M059J (cell line): ENCODE results near the gene STK11IP. TPM values are rescaled to one million over a fixed set of nuclear protein-coding genes. Genes with fewer than 3 reads are reported as not detected.

ENCODE experiments used
- DNase-seq: peaks from one replicate; pipeline ENCODE4 v3.0.0-alpha.2; 2012; ENCODE audit warnings: low read depth
- total RNA-seq: library from RNA; depleted of rRNA; stranded (reverse); fragments of >200 nt; shearing (Covaris generic); gene quantifications from 2 replicates; pipeline ENCODE4 v1.2.3, GENCODE V29; 2014; rRNA removed

Gene STK11IP
- 6.7 and 16.3 TPM in 2 replicates for total RNA-seq

- DNase-seq = peak; percentile 97
Measured at GRCh38 chr2:219597552-219598307, at the start of gene STK11IP. Gene STK11IP, plus strand, starts transcription at chr2:219597857. Its CDS starts 263 bp downstream, at chr2:219598120.

- DNase-seq = no peak
Measured at GRCh38 chr2:219548990-219549389, 48.7 kb upstream of the STK11IP start.

- DNase-seq = no peak
Measured at GRCh38 chr2:219549619-219550018, 48.0 kb upstream of the STK11IP start.

- DNase-seq = peak; percentile 22
Measured at GRCh38 chr2:219551441-219552381, 45.9 kb upstream of the STK11IP start.

GRCh38 chr2:219552382-219553167, 45.1 kb upstream of the STK11IP start:
- DNase-seq = peak; percentile 74

GRCh38 chr2:219553168-219553417, 44.6 kb upstream of the STK11IP start:
- DNase-seq = no peak

GRCh38 chr2:219553463-219553963, 44.1 kb upstream of the STK11IP start:
- DNase-seq = no peak

- no peak for DNase-seq
Measured at GRCh38 chr2:219554350-219554749, 43.3 kb upstream of the STK11IP start.

GRCh38 chr2:219555956-219556355, 41.7 kb upstream of the STK11IP start:
- DNase-seq = no peak

GRCh38 chr2:219556413-219556812, 41.2 kb upstream of the STK11IP start:
- no peak for DNase-seq

- DNase-seq = no peak
Measured at GRCh38 chr2:219557320-219557719, 40.3 kb upstream of the STK11IP start.

- DNase-seq = no peak
Measured at GRCh38 chr2:219557791-219558785, 39.6 kb upstream of the STK11IP start.

- no peak for DNase-seq
Measured at GRCh38 chr2:219559156-219559915, 38.3 kb upstream of the STK11IP start.

GRCh38 chr2:219560037-219560892, 37.4 kb upstream of the STK11IP start:
- no peak for DNase-seq

- DNase-seq = no peak
Measured at GRCh38 chr2:219560893-219561178, 36.8 kb upstream of the STK11IP start.

GRCh38 chr2:219561179-219562048, 36.2 kb upstream of the STK11IP start:
- no peak for DNase-seq

GRCh38 chr2:219562049-219563020, 35.3 kb upstream of the STK11IP start:
- DNase-seq = no peak
